ENCODE measurements around the gene SAMSN1.

Gene SAMSN1

DNA sequence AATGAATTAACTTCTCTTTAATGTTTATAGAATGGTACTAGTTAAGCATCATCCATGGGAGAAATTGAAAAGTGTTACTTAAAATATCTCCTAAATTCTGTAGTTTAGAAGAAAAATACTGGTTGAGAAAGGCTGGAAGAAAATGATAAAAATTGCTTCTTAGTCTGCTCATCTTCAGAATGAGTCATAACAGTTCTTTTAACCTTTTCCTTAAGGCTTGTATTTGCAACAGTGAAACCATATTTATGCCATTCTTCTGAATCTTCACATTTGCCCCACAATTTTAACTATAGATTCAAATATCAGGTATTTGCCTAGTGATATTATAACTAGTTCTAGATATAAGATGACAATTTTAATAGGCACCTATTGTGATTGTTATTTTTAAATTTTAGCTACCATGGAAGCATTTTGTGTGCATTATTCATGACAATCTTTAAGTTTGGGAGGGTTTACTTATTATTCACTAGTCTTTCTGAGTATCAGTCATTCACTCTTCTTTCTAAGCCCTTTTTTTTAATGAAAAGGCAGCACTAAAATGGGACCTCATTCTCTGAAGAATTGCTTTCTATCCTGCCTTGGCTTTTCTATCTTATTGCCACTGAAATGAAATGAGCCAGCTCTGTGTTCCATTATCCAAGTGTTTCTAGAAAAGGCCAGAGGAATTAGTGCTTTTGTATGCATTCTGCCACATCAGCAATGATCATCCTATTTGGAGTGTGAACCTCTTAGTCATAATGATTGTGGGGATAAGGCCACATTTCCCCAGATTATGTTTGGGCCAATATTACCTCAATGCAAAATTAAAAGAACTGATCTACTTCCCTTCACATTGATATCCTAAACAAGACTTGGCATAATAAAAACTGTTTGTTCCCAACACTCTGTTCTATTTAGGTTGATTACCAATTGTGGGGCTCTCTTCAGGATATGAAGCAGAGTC is 58.4 kb downstream of the SAMSN1 start:
- peak in 1 of 58 donors; percentile 1 for DNase-seq

DNA sequence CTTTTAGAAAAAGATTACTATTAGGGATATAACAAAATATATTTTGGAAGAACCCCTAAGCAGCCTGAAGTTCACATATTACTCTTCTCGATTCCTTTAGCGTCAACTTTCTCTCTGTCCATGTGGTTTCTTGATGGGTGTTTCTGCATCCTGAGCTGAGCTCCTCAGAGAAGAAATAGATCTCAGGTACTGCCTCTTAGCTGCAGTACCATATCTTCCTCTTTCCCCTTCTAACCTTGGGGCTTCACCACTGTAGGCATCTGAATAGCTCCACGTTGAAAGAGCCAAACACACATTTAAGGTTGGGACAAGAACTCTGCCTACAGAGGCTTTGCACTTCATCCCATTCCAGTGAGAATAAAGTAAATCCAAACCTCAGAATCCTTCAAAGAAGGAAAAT is 59.2 kb downstream of the SAMSN1 start:
- DNase-seq: no peak

DNA sequence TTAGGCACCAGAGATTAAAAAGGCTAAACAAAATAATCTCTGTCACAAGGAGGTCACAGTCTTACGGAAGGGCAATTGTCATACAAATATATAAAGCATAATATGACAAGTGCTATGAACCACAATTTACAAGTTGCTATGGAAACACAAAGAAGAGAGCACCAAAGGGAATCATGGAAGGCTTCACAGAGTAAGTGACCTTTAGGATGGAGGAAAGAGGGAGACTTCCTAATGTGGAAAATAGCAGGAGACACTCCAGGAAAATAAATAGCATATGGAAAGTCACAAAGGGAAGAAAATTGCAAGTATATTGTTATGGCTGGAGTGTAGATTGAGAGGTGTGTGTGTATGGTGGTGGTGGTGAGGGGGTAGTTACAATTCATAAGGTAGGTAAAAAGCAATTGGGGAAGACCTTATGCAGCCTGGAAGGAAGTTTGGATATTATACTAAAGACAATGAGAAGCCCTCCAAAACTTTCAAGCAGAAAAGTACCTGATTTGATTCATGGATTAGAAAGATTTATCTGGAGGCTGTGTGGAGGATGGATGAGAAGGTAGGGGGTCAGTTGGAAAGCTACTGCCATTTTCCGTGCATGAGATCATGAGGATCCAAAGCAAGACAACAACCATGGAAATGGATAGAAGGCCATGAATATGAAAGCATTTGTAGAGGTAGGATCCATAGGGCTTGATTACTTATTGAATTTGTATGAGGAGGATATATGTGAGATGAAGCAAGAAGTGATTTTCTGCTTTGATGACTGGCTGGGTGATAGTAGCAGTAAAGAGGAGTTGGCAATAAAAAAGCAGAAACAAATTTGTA is 61.7 kb downstream of the SAMSN1 start:
- no peak for DNase-seq

DNA sequence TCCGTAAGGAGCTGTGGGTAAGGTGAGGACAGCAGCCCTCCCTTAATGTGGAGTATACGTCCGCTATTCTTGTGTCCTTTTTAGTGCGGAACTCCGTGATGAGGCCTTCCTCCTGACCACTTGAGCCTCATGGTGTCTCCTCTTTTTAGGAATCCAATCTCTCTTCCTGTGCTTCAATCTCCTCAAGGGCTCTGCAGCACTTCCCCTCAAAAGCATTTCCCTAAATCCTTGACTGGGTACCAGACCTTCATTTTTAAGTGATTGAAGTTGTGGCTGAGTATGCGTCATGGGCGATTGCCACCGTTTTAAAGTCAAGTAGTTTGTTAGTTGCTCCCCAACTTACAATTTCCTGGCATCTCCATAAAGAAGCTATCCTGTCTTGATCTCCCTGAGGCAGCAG is 62.8 kb downstream of the SAMSN1 start:
- DNase-seq: no peak

DNA sequence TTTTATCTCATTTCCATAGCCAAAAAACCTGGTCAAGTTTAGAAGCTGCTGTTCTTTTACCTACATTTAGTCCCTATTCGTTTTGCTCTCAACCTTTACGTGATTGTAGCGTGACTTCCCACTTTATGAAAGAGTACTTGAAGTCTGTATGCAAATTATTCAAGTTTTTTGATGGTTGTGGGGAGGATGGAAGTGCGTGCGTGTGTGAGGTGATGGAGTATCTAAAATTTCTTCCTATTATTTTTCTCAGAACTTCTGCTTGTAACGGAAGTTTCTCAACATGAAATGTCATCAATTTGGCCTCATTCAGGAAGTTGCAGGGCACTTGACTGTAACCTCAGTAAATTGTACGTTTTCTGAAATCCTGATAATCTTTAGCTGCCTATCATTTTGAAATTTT is 64.0 kb downstream of the SAMSN1 start:
- DNase-seq: no peak

DNA sequence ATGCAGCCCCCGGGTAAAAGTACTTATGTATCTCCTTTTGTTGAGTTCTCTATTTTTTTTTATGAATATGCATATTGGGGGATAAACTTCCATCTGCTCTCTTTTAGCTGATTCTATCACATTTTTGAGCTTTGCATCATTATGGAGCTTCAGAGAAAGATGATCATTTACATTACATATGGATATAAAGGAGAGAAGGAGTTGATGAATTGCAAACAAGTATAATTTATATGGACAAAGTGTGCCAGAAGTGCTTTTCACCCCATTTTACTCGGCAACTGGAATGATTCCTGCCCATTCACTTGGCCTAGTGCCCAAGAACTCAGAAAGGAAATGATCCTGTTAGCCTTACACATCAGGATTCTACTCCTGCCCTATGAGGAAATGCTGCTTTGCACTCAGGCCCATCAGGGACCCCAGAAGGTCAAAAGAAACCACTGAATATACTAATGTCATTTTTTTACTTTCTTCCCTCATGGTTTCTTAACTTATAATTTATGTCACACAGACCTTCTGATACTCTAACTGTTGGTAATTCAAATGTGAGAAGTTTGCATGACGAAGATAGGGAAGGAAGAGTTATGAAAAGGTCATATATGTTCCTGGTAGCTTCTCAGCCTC is 65.6 kb downstream of the SAMSN1 start:
- DNase-seq: peak in 2 of 58 donors; percentile 0 to 4

DNA sequence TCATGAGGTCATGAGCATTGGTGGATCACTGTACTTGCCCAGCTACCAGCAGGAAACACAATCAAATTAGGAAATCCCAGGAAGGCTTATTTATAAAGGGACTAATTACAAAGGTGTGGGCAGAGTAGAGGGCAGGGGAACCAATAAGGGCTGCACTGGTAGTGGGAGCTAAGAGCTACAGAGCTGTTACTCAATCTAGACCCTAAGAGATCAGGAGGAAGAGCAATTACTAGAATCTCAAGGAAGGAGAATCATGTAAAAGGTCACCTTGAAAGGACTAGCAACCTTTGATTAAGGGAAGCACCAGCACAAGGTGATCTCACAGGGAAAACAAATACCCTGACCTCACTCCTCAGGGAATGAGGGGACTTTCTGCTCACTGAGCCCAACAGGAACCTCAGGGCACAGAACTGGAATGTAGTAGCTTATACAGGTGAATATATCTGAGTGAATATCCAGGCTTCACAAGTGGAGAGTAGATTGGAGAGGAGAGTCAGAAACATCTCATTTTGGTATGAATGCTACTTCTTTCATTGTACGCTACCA is 66.8 kb downstream of the SAMSN1 start:
- no peak for DNase-seq

DNA sequence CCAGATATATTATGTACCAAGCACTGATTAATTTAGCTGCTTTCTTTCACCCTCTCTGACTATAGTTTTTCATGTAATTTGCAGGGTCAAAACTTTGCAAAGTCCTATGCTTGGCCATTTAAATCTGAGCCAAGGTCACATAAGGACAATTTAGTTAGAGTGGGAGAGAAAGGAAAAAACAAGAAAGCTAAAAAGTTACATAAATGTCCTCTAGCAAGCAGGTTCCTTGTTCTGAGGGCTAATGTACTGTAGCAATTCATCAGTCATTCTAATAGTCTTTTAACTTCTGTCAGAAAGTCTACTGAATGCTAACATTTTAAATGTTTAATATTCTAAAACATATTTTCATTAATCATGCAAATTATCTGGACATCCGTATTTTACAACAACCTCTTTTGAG is 68.3 kb downstream of the SAMSN1 start:
- DNase-seq: no peak

DNA sequence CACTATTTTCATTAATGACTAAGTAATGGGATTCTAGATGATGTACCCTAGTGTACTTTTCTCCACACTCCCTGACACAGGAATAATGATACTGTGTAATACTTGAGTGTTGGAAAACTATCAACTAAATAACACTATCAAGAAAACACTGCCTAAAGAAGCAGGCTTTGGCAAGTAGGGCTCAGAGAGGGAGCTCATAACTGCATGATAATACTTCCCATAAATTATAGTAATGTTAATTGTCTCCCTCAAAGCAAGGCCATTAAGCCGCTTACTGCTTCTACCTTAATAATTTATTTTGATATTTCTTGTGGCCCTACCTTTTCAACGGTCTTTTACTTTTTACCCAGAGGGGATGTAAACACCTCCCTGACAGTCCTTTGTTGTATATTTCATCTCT is 69.0 kb downstream of the SAMSN1 start:
- DNase-seq: no peak

DNA sequence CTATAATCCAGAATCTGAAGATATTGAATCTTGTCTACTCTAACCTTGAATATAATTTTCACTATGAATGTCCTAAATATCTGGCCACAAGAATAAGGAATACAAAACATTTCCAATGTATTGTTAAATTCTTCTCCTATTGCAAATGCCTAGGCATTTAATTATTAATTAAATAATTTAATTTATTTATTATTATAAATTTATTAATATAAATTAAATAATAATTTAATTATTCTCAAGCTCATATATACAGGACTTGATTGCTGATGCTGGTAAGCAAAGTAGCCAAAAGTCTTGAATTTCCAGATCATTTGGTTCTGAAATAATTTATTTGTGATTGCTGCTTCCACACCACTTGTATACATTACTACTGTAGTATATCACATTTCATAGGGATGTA is 71.1 kb downstream of the SAMSN1 start:
- no peak for DNase-seq

DNA sequence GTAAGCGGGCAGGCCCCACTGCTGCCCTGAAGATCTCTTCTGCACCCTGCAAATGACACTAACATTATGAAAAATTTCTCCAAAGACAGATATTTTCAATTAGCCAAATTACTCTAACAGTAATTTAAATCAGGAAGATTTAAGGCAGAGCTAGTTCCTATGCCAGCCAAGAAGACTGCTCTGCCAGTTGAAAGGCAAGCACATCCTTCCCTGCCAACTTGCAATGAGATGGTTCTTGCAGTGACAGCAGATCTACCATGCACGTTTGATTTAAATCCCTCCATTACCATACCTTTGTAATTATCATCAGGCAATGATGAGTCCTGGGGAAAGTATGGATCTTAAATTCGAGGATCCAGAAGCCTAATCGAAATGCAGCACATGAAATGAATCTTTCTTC is 76.5 kb downstream of the SAMSN1 start:
- DNase-seq: no peak

DNA sequence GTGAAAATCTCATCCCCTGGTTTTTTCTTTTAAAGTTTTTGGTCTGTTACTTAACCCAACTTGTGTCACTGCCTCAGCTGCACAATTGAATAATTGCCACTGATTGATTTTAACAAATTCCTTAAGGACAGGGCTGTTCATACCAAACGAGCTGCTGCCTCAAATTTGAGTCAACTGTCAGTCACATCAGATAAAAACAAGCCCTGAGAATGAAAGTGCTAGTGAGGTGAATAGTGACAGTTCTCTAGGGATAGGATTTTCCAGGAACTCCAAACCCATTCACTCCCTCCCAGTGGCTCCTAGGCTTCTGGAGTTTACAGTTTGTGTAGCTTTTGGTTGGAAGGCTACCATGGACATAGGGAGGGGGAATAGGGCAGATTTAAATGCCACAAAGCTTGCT is 79.4 kb downstream of the SAMSN1 start:
- DNase-seq: no peak

DNA sequence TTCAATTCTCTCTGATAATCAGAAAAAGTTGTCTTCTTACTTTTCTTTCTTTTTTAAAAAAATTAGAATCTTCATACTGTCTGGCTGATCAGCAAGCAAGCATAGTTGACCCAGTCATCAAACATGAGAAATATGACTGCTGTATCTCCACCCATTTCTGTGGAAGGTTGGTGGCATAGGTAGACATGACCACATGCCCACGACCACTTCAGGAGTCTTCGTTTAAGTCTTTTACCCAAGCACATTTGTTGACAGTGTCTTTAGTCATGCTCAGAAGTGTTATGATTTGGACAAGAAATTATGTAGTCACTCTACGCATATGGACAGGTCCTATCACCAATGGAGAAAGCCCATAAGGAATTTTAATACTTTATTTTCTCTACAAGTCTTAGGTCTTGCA is 88.4 kb downstream of the SAMSN1 start:
- DNase-seq: no peak

DNA sequence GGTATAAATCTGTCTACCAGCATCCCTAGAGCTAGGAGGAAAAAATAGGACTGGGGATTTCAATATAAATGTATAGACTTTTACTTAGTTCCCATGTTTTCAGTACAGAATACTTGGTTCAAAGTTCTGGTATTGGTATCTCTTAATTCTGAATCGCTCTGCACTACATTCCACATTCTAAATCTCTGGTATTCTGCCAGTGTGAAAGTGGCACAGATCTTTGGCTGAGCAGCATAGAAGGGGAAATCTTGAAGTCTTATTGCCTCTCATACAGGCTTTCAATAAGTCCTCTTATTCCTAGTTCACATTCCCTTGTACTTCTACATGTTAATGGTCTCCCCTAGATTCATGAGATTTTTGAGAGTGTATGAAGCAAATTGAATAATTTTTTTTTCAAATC is 89.2 kb downstream of the SAMSN1 start:
- DNase-seq: no peak

DNA sequence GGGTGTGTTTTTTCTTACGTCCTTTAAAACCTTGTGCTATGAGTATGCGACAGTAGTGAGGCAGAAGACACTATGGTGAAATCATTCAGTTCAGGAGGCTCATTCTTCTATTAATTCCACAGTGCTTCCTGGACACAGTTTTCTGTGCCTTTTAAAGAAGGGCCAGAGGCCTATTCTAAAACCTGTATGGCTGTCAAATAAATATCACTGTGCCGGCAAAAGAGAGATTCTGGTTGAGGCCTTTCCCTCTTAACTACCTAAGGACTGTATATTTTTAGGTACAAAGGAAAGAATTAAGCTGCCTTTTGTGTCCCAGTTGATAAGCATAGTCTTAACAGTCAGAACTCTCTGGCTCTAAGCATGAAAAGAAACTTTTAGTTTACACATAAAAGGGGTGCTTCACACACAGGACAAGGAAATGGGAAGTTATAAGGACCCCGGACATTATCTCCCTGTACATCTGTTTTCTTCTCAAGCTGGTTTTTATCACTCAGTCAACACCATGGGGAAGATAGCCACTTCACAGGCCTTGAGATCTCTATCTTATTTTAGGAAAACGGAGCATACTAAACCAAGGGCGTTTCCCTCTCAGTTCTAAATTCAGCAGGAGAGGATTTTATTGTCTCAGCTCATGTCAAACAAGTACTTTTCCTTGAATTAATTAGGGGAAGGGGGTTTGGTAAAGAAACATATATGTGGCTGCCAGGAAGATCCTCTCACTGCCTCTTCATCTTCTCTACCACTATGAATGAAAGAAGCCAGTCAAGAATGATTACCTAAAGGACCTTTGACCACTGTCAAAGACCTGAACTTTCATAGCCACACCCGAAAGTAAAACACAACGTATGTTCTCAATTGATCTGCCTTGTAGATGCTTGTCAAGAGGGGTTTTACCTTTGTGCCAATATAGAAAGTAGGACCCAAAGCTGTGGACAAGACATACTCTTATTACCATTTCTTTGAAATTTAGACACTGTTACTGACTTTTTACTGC is 91.8 kb downstream of the SAMSN1 start:
- no peak for DNase-seq

DNA sequence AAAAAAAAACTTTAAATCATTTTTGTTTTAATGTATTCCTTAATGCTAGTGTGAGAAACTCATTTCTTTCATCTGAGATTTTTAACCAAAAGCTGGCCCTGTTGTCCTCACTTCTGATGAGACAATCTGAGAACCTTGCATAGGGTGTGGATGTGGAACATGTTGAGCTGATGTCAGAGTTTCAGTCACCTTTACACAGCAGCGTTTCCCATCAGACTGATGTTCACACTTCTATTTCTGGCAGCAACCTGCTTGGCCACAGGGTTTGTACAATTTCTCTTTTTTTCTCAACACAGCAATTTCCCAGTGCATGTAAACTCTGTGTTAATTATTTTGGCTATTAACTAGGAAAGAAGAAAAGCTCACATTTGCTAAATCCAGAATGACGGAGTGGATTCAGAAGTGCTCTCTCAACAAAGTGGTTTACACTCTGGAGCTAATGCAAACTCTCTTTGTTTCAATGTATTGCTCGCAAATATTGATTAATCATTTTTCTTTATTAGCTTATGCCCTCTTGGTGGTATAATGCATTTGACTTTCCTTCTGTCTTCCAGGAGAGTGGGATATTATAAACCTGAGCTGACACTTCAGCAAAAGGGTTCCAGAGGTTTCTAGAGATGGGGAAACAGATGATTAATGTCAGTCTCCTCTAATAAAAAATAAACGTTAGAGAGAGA is 92.6 kb downstream of the SAMSN1 start:
- DNase-seq: no peak

DNA sequence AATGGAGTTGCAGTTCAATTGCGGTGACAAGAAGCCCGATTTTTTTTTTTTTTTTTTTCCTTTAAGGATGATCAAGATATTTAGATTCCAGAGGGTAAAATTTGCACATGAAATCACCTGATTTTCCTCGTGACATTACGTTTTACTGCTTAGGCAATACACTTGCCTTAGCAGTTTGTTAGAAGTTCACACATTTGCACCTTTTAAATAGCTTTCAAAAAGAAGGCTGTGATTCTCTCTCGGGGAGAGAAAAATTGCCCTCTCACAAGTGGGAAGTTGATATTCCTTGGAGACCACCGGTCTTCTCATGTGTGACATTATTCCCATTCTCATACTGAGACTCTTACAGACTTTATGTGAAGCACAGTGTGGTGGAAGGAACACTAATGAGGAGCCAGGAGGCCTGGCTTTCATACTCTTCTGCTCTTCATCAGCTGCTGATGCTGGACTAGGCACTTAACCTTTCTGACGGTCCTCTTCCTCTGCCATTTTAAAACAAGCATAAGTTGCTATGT is 93.3 kb downstream of the SAMSN1 start:
- no peak for DNase-seq

DNA sequence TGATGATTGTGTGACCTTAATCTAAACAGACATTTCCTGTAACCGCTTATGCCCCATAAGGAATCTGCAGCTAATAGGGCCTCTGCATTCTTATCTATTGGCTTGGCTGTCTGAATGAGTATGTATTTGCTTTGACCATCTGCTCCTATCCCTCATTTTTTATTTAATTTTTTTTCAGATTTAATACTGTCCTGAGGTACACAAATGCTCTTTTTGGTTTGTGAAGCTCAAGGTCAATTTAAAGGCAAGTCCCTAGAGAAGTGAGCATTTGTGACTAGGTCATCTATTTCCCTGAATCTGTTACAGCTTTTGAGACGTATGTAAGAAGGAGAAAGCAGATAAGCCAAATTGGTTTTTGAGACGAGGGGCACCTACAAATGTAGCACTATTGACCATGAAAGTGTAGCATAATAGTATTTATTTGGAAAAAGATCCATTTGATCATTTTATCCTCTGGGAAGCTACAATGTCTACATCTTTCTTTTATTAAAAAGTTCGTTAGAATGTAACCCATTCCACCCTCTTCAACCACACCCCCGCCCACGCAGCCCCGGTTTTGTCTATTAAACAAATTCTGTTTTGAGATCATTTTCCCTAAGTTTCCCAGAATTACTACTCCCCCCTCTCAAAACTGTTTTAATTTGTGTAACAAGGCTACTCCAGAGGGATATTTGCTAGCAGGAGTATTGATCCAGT is 93.9 kb downstream of the SAMSN1 start:
- DNase-seq: no peak

DNA sequence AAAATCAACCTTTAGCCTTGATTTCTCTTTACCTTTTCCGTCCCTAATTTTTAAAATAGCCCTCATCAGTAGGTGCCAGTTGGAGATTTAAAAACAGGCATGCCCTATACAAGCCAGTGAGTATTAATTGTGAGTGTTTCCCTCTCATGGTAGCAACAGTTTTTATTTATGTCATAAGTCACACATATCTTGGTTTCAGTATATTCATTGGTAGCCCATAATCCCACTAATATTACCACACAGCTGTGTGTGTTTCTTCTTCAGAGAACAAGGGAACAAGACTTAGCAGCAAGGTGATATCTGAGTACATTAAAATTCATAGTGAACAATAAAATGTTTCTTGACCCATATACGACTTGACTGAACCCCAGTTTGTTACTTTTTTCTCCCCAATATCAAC is 94.6 kb downstream of the SAMSN1 start:
- DNase-seq: no peak
